SU-DHL-6 (cell line): ENCODE data around the gene NUBPL.

Experiments
- CTCF ChIP-seq: fragments of 200-600 bp; sonication (generic); IDR thresholded peaks from one replicate; pipeline ENCODE4 v1.5.1; 2017; ENCODE audit warnings: antibody characterized with exemption, mild to moderate bottlenecking, low read length, moderate library complexity; ENCODE audit not compliant: insufficient read depth, poor library complexity, severe bottlenecking
- EZH2phosphoT487 ChIP-seq: fragments of 200-600 bp; sonication (generic), shearing (Covaris generic); conservative IDR thresholded peaks from 2 replicates; pipeline ENCODE4 v1.6.1; 2018; ENCODE audit warnings: mild to moderate bottlenecking, antibody characterized with exemption, low read length, moderate library complexity, mixed read lengths

- no peak for TF ChIP-seq CTCF
- no peak for TF ChIP-seq EZH2phosphoT487
Measured at GRCh38 chr14:31854508-31855075, 293.4 kb downstream of the NUBPL start.
